H9 (cell line): Measurements from ENCODE around the gene HBG2. TPM values are rescaled to one million over a fixed set of nuclear protein-coding genes. Genes with fewer than 3 reads are reported as not detected.

Experiments used
- DNase-seq: peaks from one replicate; pipeline ENCODE4 v3.0.0-alpha.2; 2017
- H2AFZ ChIP-seq: one replicate; pipeline ENCODE4 v1.6.1; 2013; ENCODE audit warnings: mild to moderate bottlenecking, low read length, control low read depth, moderate library complexity
- H2AK5ac ChIP-seq: 2 replicates; pipeline ENCODE4 v1.6.1; 2013; ENCODE audit warnings: low read length, control low read depth, mixed read lengths; ENCODE audit not compliant: insufficient read length
- H2BK120ac ChIP-seq: one replicate; pipeline ENCODE4 v1.6.1; 2013; ENCODE audit warnings: low read depth, mild to moderate bottlenecking, low read length, control low read depth, inconsistent platforms; ENCODE audit not compliant: poor library complexity, severe bottlenecking
- H2BK12ac ChIP-seq: 2 replicates; pipeline ENCODE4 v1.6.1; 2013; ENCODE audit warnings: low read length, control low read depth, mixed read lengths, low read depth; ENCODE audit not compliant: insufficient read length
- H2BK15ac ChIP-seq: 2 replicates; pipeline ENCODE4 v1.6.1; 2013; ENCODE audit warnings: low read depth, low read length, control low read depth
- H2BK20ac ChIP-seq: one replicate; pipeline ENCODE4 v1.6.1; 2013; ENCODE audit warnings: low read depth, mild to moderate bottlenecking, low read length, control low read depth, inconsistent platforms; ENCODE audit not compliant: poor library complexity, severe bottlenecking
- H2BK5ac ChIP-seq: 2 replicates; pipeline ENCODE4 v1.6.1; 2013; ENCODE audit warnings: low read length, control low read depth, mixed read lengths; ENCODE audit not compliant: insufficient read length
- H3K14ac ChIP-seq: 2 replicates; pipeline ENCODE4 v1.6.1; 2013; ENCODE audit warnings: low read length, control low read depth; ENCODE audit not compliant: insufficient read depth
- H3K18ac ChIP-seq: 2 replicates; pipeline ENCODE4 v1.6.1; 2013; ENCODE audit warnings: low read depth, mild to moderate bottlenecking, mixed read lengths, low read length, control low read depth; ENCODE audit not compliant: insufficient read length
- H3K23ac ChIP-seq: 2 replicates; pipeline ENCODE4 v1.6.1; 2013; ENCODE audit warnings: low read length, control low read depth, mixed read lengths, low read depth; ENCODE audit not compliant: insufficient read length
- H3K23me2 ChIP-seq: 2 replicates; pipeline ENCODE4 v1.6.1; 2013; ENCODE audit warnings: low read depth, mild to moderate bottlenecking, mixed read lengths, low read length, control low read depth; ENCODE audit not compliant: insufficient read length, poor library complexity, severe bottlenecking
- H3K27ac ChIP-seq: 2 replicates; pipeline ENCODE4 v1.5.1; 2013; ENCODE audit warnings: low read length, control low read depth, mixed read lengths, low read depth; ENCODE audit not compliant: insufficient read length
- H3K27me3 ChIP-seq: 2 replicates; pipeline ENCODE4 v1.6.1; 2013; ENCODE audit warnings: low read length, control low read depth, inconsistent platforms; ENCODE audit not compliant: insufficient read depth
- H3K4ac ChIP-seq: 2 replicates; pipeline ENCODE4 v1.6.1; 2013; ENCODE audit warnings: low read depth, mild to moderate bottlenecking, control low read depth, inconsistent platforms, low read length, moderate library complexity
- H3K4me1 ChIP-seq: 2 replicates; pipeline ENCODE4 v1.6.1; 2013; ENCODE audit warnings: low read length, control low read depth, inconsistent platforms; ENCODE audit not compliant: insufficient read depth
- H3K4me2 ChIP-seq: 2 replicates; pipeline ENCODE4 v1.6.1; 2013; ENCODE audit warnings: low read length, control low read depth, mixed read lengths; ENCODE audit not compliant: insufficient read length, insufficient read depth
- H3K56ac ChIP-seq: 2 replicates; pipeline ENCODE4 v1.6.1; 2013; ENCODE audit warnings: low read depth, mild to moderate bottlenecking, mixed read lengths, low read length, control low read depth; ENCODE audit not compliant: insufficient read length
- H3K79me1 ChIP-seq: 2 replicates; pipeline ENCODE4 v1.6.1; 2013; ENCODE audit warnings: low read depth, mild to moderate bottlenecking, moderate library complexity, low read length, control low read depth, inconsistent platforms; ENCODE audit not compliant: insufficient read depth, poor library complexity, severe bottlenecking
- H3K79me2 ChIP-seq: 2 replicates; pipeline ENCODE4 v1.6.1; 2013; ENCODE audit warnings: low read length, control low read depth, inconsistent platforms; ENCODE audit not compliant: insufficient read depth
- H3K9ac ChIP-seq: 2 replicates; pipeline ENCODE4 v1.6.1; 2013; ENCODE audit warnings: low read length, control low read depth, mixed read lengths; ENCODE audit not compliant: insufficient read length; ENCODE audit errors: extremely low read depth
- H3K9me3 ChIP-seq: one replicate; pipeline ENCODE4 v1.6.1; 2013; ENCODE audit warnings: low read depth, low read length, inconsistent platforms; ENCODE audit not compliant: control insufficient read depth
- H3T11ph ChIP-seq: one replicate; pipeline ENCODE4 v1.6.1; 2013; ENCODE audit warnings: mild to moderate bottlenecking, low read length, control low read depth, inconsistent platforms
- H4K20me1 ChIP-seq: one replicate; pipeline ENCODE4 v1.6.1; 2013; ENCODE audit not compliant: control insufficient read depth, insufficient read length, insufficient read depth
- H4K5ac ChIP-seq: 2 replicates; pipeline ENCODE4 v1.6.1; 2013; ENCODE audit warnings: low read depth, mild to moderate bottlenecking, mixed read lengths, low read length, control low read depth; ENCODE audit not compliant: insufficient read length
- H4K8ac ChIP-seq: replicated peaks from 2 replicates; pipeline ENCODE4 v1.6.1; 2013; ENCODE audit warnings: low read length, control low read depth, mixed read lengths, low read depth; ENCODE audit not compliant: insufficient read length
- H4K91ac ChIP-seq: 2 replicates; pipeline ENCODE4 v1.6.1; 2013; ENCODE audit warnings: low read depth, mild to moderate bottlenecking, moderate library complexity, mixed read lengths, low read length, control low read depth; ENCODE audit not compliant: insufficient read length
- H3K27ac Mint-ChIP-seq, 3 experiments: 2 replicates in 2 of 3; 3 replicates in 1 of 3; pipeline ENCODE4 v1.8.0; 2020 to 2021; ENCODE audit warnings: mixed read lengths in 3 of 3, mild to moderate bottlenecking in 1 of 3, moderate library complexity in 1 of 3
- H3K27me3 Mint-ChIP-seq: 2 replicates; pipeline ENCODE4 v1.8.0; 2021; ENCODE audit warnings: low read depth, mild to moderate bottlenecking, moderate library complexity, mixed read lengths
- H3K36me3 Mint-ChIP-seq, 3 experiments: 2 replicates in 2 of 3; 3 replicates in 1 of 3; pipeline ENCODE4 v1.8.0; 2020 to 2021; ENCODE audit warnings: low read depth in 3 of 3, mixed read lengths in 3 of 3; ENCODE audit not compliant: insufficient read depth in 1 of 3
- H3K4me1 Mint-ChIP-seq, 2 experiments: 2 replicates each; pipeline ENCODE4 v1.8.0; 2020; ENCODE audit warnings: mixed read lengths in 2 of 2
- H3K4me3 Mint-ChIP-seq, 2 experiments: 2 replicates in 1 of 2; 3 replicates in 1 of 2; pipeline ENCODE4 v1.8.0; 2020 to 2021; ENCODE audit warnings: mild to moderate bottlenecking in 2 of 2, mixed read lengths in 2 of 2, moderate library complexity in 1 of 2
- H3K9me3 Mint-ChIP-seq, 2 experiments: 2 replicates in 1 of 2; 3 replicates in 1 of 2; pipeline ENCODE4 v1.8.0; 2020; ENCODE audit warnings: mild to moderate bottlenecking in 2 of 2, mixed read lengths in 2 of 2, moderate library complexity in 1 of 2
- WGBS: extraction: QIAGEN DNeasy Blood & Tissue Kit; methylation state at CpG from one replicate; pipeline ENCODE4 v1.1.7; 2013; ENCODE audit warnings: missing lambda C conversion rate, low lambda C conversion rate, mixed read lengths; ENCODE audit not compliant: insufficient read length; ENCODE audit errors: extremely low coverage; 5-methylcytosine and 5-hydroxymethylcytosine counted together
- total RNA-seq: library from RNA; stranded (reverse); gene quantifications from 2 replicates; pipeline ENCODE4 v1.2.1, GENCODE V29; 2021
- TF ChIP-seq, protein P1 (sequence below): fragments of 200-600 bp; sonication (generic); conservative IDR thresholded peaks from 3 replicates; pipeline ENCODE4 v1.8.0; 2021; ENCODE audit warnings: antibody characterized with exemption, mild to moderate bottlenecking

Gene HBG2
- total RNA-seq, 1 experiment from 2014 or later: not detected

DNA sequence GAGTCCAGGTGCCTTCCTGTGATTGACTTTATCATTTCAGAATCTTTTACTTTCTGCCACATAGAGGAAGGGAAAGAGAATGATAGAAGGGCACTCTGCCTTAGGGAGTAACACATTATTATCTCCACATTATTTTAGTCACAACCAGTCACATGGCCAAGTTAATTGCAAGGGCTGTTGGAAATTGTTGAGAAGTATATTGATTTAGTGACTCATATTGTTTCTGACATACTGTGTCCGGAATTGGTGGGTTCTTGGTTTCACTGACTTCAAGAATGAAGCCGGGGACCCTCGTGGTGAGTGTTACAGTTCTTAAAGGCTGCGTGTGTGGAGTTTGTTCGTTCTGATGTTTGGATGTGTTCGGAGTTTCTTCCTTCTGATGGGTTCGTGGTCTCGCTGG is 38.4 kb upstream of the HBG2 start:
- WGBS: no CpG with 5 or more reads among the region's 8 CpGs
- H3K4me3 Mint-ChIP-seq: no peak overlapping the region
- H3K27me3 Mint-ChIP-seq: no peaks in the 10 kb centered on the region
- H3K27ac ChIP-seq: no peak overlapping the region
- no peak overlapping the region for H2BK20ac ChIP-seq
- no peak overlapping the region for H2BK12ac ChIP-seq
- H3K9ac ChIP-seq: no peak overlapping the region
- no peak overlapping the region for H3K18ac ChIP-seq
- TF ChIP-seq, protein P1, sequence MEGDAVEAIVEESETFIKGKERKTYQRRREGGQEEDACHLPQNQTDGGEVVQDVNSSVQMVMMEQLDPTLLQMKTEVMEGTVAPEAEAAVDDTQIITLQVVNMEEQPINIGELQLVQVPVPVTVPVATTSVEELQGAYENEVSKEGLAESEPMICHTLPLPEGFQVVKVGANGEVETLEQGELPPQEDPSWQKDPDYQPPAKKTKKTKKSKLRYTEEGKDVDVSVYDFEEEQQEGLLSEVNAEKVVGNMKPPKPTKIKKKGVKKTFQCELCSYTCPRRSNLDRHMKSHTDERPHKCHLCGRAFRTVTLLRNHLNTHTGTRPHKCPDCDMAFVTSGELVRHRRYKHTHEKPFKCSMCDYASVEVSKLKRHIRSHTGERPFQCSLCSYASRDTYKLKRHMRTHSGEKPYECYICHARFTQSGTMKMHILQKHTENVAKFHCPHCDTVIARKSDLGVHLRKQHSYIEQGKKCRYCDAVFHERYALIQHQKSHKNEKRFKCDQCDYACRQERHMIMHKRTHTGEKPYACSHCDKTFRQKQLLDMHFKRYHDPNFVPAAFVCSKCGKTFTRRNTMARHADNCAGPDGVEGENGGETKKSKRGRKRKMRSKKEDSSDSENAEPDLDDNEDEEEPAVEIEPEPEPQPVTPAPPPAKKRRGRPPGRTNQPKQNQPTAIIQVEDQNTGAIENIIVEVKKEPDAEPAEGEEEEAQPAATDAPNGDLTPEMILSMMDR: no peak
- H2BK15ac ChIP-seq: no peak overlapping the region
- no peak overlapping the region for H4K91ac ChIP-seq
- no peaks in the 10 kb centered on the region for H3K9me3 Mint-ChIP-seq
- H4K8ac ChIP-seq: no peak overlapping the region
- no peaks in the 10 kb centered on the region for H3K23me2 ChIP-seq
- H3T11ph ChIP-seq: no peak overlapping the region
- no peak overlapping the region for H3K27ac Mint-ChIP-seq
- no peaks in the 10 kb centered on the region for H3K4me1 ChIP-seq
- H4K5ac ChIP-seq: no peak overlapping the region
- no peaks in the 10 kb centered on the region for H3K27me3 ChIP-seq
- no peaks in the 10 kb centered on the region for H3K4me1 Mint-ChIP-seq
- H3K9me3 ChIP-seq: no peaks in the 10 kb centered on the region
- no peak overlapping the region for H2BK5ac ChIP-seq
- no peaks in the 10 kb centered on the region for H3K79me2 ChIP-seq
- no peak overlapping the region for H3K23ac ChIP-seq
- H3K4ac ChIP-seq: no peak overlapping the region
- no peak overlapping the region for H2AK5ac ChIP-seq
- H2AFZ ChIP-seq: no peak overlapping the region
- no peak overlapping the region for H3K56ac ChIP-seq
- H3K79me1 ChIP-seq: no peaks in the 10 kb centered on the region
- no peaks in the 10 kb centered on the region for H4K20me1 ChIP-seq
- H3K14ac ChIP-seq: no peak overlapping the region
- no peak for DNase-seq
- H2BK120ac ChIP-seq: no peak overlapping the region
- H3K4me2 ChIP-seq: no peak overlapping the region
- H3K36me3 Mint-ChIP-seq: 0 out of 7 replicates have a peak, but pooled peaks cover 0 to 1% (median 0%) of the 10 kb centered on the region in 3 experiments
